ENCODE results near the gene RRH.

The RRH gene

DNA sequence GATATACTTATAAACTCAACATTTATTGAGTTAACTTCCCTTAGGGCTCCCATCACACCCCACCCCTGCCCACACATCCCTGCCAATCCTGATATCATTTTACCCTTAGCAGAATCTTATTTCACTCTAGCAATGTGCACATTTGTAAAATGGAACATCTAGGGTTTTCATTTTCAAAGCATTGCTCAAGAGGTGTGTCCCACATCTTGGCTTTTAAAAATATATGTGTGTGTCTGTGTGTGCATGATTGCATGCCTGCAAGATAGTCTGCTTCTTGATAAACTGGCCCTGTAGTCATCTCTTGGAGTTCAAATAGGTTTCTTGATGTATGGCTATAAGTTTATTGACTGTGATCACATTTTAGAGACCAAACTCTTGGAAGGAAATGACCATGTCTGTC is 58.5 kb downstream of the RRH start:
- no peak overlapping the region for H3K4me3 ChIP-seq (ENCODE audit: low read length)
- TF ChIP-seq, protein P1, sequence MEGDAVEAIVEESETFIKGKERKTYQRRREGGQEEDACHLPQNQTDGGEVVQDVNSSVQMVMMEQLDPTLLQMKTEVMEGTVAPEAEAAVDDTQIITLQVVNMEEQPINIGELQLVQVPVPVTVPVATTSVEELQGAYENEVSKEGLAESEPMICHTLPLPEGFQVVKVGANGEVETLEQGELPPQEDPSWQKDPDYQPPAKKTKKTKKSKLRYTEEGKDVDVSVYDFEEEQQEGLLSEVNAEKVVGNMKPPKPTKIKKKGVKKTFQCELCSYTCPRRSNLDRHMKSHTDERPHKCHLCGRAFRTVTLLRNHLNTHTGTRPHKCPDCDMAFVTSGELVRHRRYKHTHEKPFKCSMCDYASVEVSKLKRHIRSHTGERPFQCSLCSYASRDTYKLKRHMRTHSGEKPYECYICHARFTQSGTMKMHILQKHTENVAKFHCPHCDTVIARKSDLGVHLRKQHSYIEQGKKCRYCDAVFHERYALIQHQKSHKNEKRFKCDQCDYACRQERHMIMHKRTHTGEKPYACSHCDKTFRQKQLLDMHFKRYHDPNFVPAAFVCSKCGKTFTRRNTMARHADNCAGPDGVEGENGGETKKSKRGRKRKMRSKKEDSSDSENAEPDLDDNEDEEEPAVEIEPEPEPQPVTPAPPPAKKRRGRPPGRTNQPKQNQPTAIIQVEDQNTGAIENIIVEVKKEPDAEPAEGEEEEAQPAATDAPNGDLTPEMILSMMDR (conservative IDR thresholded peaks at IDR 0.05; ENCODE audit: low read depth, low read length), result no peak
- no peak for DNase-seq (ENCODE audit: low read depth)

DNA sequence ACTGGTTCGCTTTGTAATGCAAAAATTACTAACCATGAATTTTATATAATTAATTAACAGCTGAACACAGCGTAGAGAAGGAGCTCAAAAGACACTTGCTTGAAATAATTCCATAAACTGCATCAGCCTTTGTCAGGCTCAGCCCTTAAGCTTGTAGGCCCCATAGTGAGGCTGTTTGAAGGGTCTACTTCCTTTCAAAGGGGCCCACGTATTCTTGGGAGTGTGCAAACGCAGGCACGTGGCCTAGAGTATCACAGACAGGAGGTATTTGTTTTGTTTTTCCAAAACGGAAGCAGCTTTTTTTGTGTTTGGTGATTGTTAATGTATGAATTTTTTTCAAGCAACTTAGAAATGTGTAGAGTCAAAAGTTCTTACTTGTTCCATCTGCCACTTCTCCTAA is 59.3 kb downstream of the RRH start:
- H3K4me3 ChIP-seq (ENCODE audit: low read length), result no peak overlapping the region
- TF ChIP-seq, protein P1 (conservative IDR thresholded peaks at IDR 0.05; ENCODE audit: low read depth, low read length), result no peak
- no peak for DNase-seq (ENCODE audit: low read depth)

DNA sequence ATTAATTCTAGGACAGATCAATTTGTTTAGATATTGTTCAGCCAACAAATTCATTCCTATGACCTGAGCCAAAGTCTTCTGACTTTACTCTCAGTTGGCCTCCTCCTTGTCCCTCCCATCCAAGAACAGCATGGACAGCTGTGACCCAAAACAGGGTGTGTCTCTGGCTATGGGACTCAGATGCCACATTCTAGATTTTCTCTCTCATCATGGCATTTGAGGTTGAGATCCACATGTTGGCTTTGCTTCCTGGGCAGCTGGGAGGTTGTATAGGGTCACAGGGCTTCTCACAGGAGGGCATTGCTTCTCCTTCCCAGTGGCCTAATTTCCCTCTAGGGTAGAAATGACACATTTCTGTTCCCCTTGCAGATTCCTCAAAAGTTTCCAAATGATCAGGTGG is 62.3 kb downstream of the RRH start:
- TF ChIP-seq, protein P1 (conservative IDR thresholded peaks at IDR 0.05; ENCODE audit: low read depth, low read length), result no peak
- no peak for DNase-seq (ENCODE audit: low read depth)
- no peak overlapping the region for H3K4me3 ChIP-seq (ENCODE audit: low read length)

All from retinal pigment epithelial cell (primary cell).